IMR-90 (cell line): ENCODE results near the gene ENDOU. TPM values are rescaled to one million over a fixed set of nuclear protein-coding genes. Genes with fewer than 3 reads are reported as not detected.

Experiments used
- ATAC-seq: fragments of 200-7000 bp; cut with Tn5 transposase; 2 replicates; pipeline ENCODE4 v1.9.1; 2020; ENCODE audit warnings: low read depth, mild to moderate bottlenecking, moderate library complexity
- BruUV-seq: library from RNA; stranded (reverse); fragments of 400-500 nt; replicated peaks from 2 replicates; lab custom pipeline; 2021; lab: Mats Ljungman, UMichigan
- CTCF ChIA-PET: fragments of 300-600 bp; formaldehyde crosslinking; extraction: SDS; loops from one replicate; lab custom pipeline; 2021; ENCODE audit warnings: antibody characterized with exemption; lab: Yijun Ruan, JAX
- POLR2A ChIA-PET: fragments of 300-600 bp; sonication (Branson Sonifier 250); formaldehyde crosslinking; loops from one replicate; lab custom pipeline; 2022; ENCODE audit warnings: antibody characterized with exemption; ENCODE audit not compliant: unreplicated experiment; lab: Charles Lee
- DNase-seq: peaks from one replicate; pipeline ENCODE4 v3.0.0; 2013
- H2AFZ ChIP-seq: replicated peaks from 2 replicates; pipeline ENCODE3; 2013; ENCODE audit warnings: low read length, mild to moderate bottlenecking; ENCODE audit not compliant: poor library complexity
- H2AK5ac ChIP-seq: 2 replicates; pipeline ENCODE4 v1.6.1; 2013; ENCODE audit warnings: low read depth, low read length, inconsistent platforms
- H2AK9ac ChIP-seq: replicated peaks from 2 replicates; pipeline ENCODE3; 2013; ENCODE audit warnings: mild to moderate bottlenecking, low read depth, low read length, moderate library complexity; ENCODE audit not compliant: poor library complexity
- H2BK120ac ChIP-seq: 2 replicates; pipeline ENCODE4 v1.6.1; 2013; ENCODE audit warnings: low read depth, low read length, inconsistent platforms
- H2BK15ac ChIP-seq: 3 replicates; pipeline ENCODE4 v1.6.1; 2013; ENCODE audit warnings: low read depth, low read length, inconsistent platforms
- H2BK20ac ChIP-seq: 2 replicates; pipeline ENCODE4 v1.6.1; 2013; ENCODE audit warnings: low read depth, mild to moderate bottlenecking, inconsistent platforms, low read length, moderate library complexity
- H2BK5ac ChIP-seq: 2 replicates; pipeline ENCODE4 v1.6.1; 2013; ENCODE audit warnings: mild to moderate bottlenecking, low read depth, low read length, inconsistent platforms; ENCODE audit not compliant: poor library complexity, severe bottlenecking
- H3K14ac ChIP-seq: replicated peaks from 2 replicates; pipeline ENCODE4 v1.6.1; 2013; ENCODE audit warnings: low read depth, low read length, inconsistent platforms
- H3K18ac ChIP-seq: 2 replicates; pipeline ENCODE4 v1.6.1; 2013; ENCODE audit warnings: low read depth, low read length, control low read depth
- H3K23ac ChIP-seq: 2 replicates; pipeline ENCODE4 v1.6.1; 2013; ENCODE audit warnings: low read depth, low read length, inconsistent platforms
- H3K27ac ChIP-seq: 2 replicates; pipeline ENCODE4 v1.5.1; 2013; ENCODE audit warnings: mild to moderate bottlenecking, control low read depth, low read length; ENCODE audit not compliant: insufficient read depth
- H3K27me3 ChIP-seq: 2 replicates; pipeline ENCODE4 v1.6.1; 2013; ENCODE audit warnings: low read length; ENCODE audit not compliant: control insufficient read depth, insufficient read depth
- H3K36me3 ChIP-seq: 2 replicates; pipeline ENCODE4 v1.6.1; 2013; ENCODE audit warnings: low read length, mixed read lengths; ENCODE audit not compliant: control insufficient read depth, insufficient read depth
- H3K4ac ChIP-seq: 2 replicates; pipeline ENCODE4 v1.6.1; 2013; ENCODE audit warnings: low read depth, low read length, inconsistent platforms
- H3K4me1 ChIP-seq: 2 replicates; pipeline ENCODE4 v1.6.1; 2013; ENCODE audit warnings: low read length, mixed read lengths; ENCODE audit not compliant: control insufficient read depth, insufficient read depth
- H3K4me2 ChIP-seq: 2 replicates; pipeline ENCODE4 v1.6.1; 2013; ENCODE audit warnings: low read depth, mild to moderate bottlenecking, control low read depth, low read length, moderate library complexity
- H3K4me3 ChIP-seq: 2 replicates; pipeline ENCODE4 v1.5.1; 2013; ENCODE audit warnings: low read depth, mild to moderate bottlenecking, control low read depth, low read length, moderate library complexity; ENCODE audit not compliant: insufficient read depth
- H3K56ac ChIP-seq: 2 replicates; pipeline ENCODE4 v1.6.1; 2013; ENCODE audit warnings: low read length, inconsistent platforms; ENCODE audit not compliant: insufficient read depth; ENCODE audit errors: extremely low read depth
- H3K79me1 ChIP-seq, 2 experiments: 2 replicates each; pipeline ENCODE4 v1.6.1; 2013; ENCODE audit warnings: low read length in 2 of 2, inconsistent platforms in 1 of 2, low read depth in 1 of 2
- H3K9ac ChIP-seq: 2 replicates; pipeline ENCODE4 v1.6.1; 2013; ENCODE audit warnings: low read depth, low read length, control low read depth
- H3K9me1 ChIP-seq: 2 replicates; pipeline ENCODE4 v1.6.1; 2013; ENCODE audit warnings: low read length, inconsistent platforms; ENCODE audit not compliant: insufficient read depth
- H3K9me3 ChIP-seq: 2 replicates; pipeline ENCODE4 v1.6.1; 2013; ENCODE audit warnings: low read length; ENCODE audit not compliant: control insufficient read depth, insufficient read depth
- H4K20me1 ChIP-seq: 2 replicates; pipeline ENCODE4 v1.6.1; 2013; ENCODE audit warnings: low read length, inconsistent platforms; ENCODE audit not compliant: insufficient read depth
- H4K5ac ChIP-seq: 2 replicates; pipeline ENCODE4 v1.6.1; 2013; ENCODE audit warnings: mild to moderate bottlenecking, low read depth, low read length, control low read depth
- H4K8ac ChIP-seq, 2 experiments: 2 replicates each; pipeline ENCODE4 v1.6.1; 2013; ENCODE audit warnings: low read depth in 2 of 2, low read length in 2 of 2, control low read depth in 1 of 2, inconsistent platforms in 1 of 2
- H4K91ac ChIP-seq: 2 replicates; pipeline ENCODE4 v1.6.1; 2013; ENCODE audit warnings: low read depth, low read length, inconsistent platforms; ENCODE audit not compliant: insufficient read depth
- BHLHE40 ChIP-seq: fragments of 150-350 bp; IDR thresholded peaks from 2 replicates; pipeline ENCODE4 v1.6.1; 2016; ENCODE audit warnings: mild to moderate bottlenecking, low read depth, low read length
- CEBPB ChIP-seq: IDR thresholded peaks from 2 replicates; pipeline ENCODE4 v1.6.1; 2012; ENCODE audit warnings: low read depth, low read length, improper control_type of control experiment
- CHD1 ChIP-seq: IDR thresholded peaks from 2 replicates; pipeline ENCODE4 v1.6.1; 2012; ENCODE audit warnings: low read depth, low read length, improper control_type of control experiment
- CTCF ChIP-seq: conservative IDR thresholded peaks from 2 replicates; pipeline ENCODE4 v1.5.1; 2012; ENCODE audit warnings: mild to moderate bottlenecking, low read depth, low read length, improper control_type of control experiment
- FOS ChIP-seq: fragments of 150-350 bp; IDR thresholded peaks from 2 replicates; pipeline ENCODE4 v1.6.1; 2016; ENCODE audit warnings: low read depth, low read length
- MAFK ChIP-seq: IDR thresholded peaks from 2 replicates; pipeline ENCODE4 v1.6.1; 2012; ENCODE audit warnings: low read depth, low read length, improper control_type of control experiment
- MAZ ChIP-seq: IDR thresholded peaks from 2 replicates; pipeline ENCODE4 v1.6.1; 2012; ENCODE audit warnings: low read depth, mild to moderate bottlenecking, low read length, improper control_type of control experiment, moderate library complexity, borderline replicate concordance
- MXI1 ChIP-seq: IDR thresholded peaks from 2 replicates; pipeline ENCODE4 v1.6.1; 2012; ENCODE audit warnings: low read depth, mild to moderate bottlenecking, low read length, moderate library complexity, borderline replicate concordance
- POLR2A ChIP-seq: IDR thresholded peaks from 2 replicates; pipeline ENCODE4 v1.6.1; 2012; ENCODE audit warnings: mild to moderate bottlenecking, low read depth, low read length
- RAD21 ChIP-seq: IDR thresholded peaks from 2 replicates; pipeline ENCODE4 v1.6.1; 2012; ENCODE audit warnings: low read length, improper control_type of control experiment
- RCOR1 ChIP-seq: IDR thresholded peaks from 2 replicates; pipeline ENCODE4 v1.6.1; 2012; ENCODE audit warnings: mild to moderate bottlenecking, low read length, improper control_type of control experiment; ENCODE audit not compliant: insufficient replicate concordance
- RFX5 ChIP-seq: IDR thresholded peaks from 2 replicates; pipeline ENCODE4 v1.8.0; 2012; ENCODE audit warnings: low read depth, mild to moderate bottlenecking, low read length, moderate library complexity
- SMC3 ChIP-seq: fragments of 150-350 bp; IDR thresholded peaks from 2 replicates; pipeline ENCODE4 v1.6.1; 2016; ENCODE audit warnings: low read depth, mild to moderate bottlenecking, antibody characterized with exemption, low read length, moderate library complexity
- WGBS, 2 experiments: methylation state at CpG; one replicate each; pipeline versions ENCODE4 v1.1.5 to v1.1.7; 2013; ENCODE audit warnings: missing lambda C conversion rate in 2 of 2; ENCODE audit not compliant: insufficient read length in 1 of 2; ENCODE audit errors: extremely low coverage in 2 of 2; 5-methylcytosine and 5-hydroxymethylcytosine counted together
- dilution Hi-C: fragments of 300-500 bp; cut with HindIII; formaldehyde crosslinking; loops from one replicate; pipeline ENCODE4 v1.14.3; 2018; ENCODE audit warnings: low sequenced_read_pairs; ENCODE audit not compliant: unreplicated experiment
- in situ Hi-C: fragments of 300-500 bp; cut with MboI; formaldehyde crosslinking; loops from 3 replicates; pipeline ENCODE4 v1.14.3; 2019; ENCODE audit warnings: low sequenced_read_pairs, inconsistent platforms, mixed read lengths
- intact Hi-C: fragments of 100-400 bp; cut with micrococcal nuclease; formaldehyde crosslinking; loops from 2 replicates; pipeline ENCODE4 v1.10.0; 2022
- polyA plus RNA-seq, 3 experiments: library from polyadenylated mRNA; depleted of rRNA; stranded (reverse); fragments of >200 nt; gene quantifications; 2 replicates each; pipeline ENCODE4 v1.2.3, GENCODE V29; 2012; ENCODE audit warnings: low replicate concordance in 1 of 3
- total RNA-seq: library from RNA; depleted of rRNA; stranded (reverse); fragments of >200 nt; gene quantifications from 2 replicates; pipeline ENCODE4 v1.2.3, GENCODE V29; 2012
- TF ChIP-seq, protein P1 (sequence below): fragments of 150-350 bp; IDR thresholded peaks from 2 replicates; pipeline ENCODE4 v1.6.1; 2017; ENCODE audit warnings: mild to moderate bottlenecking, antibody characterized with exemption, low read length, low read depth

The ENDOU gene
- total and polyA plus RNA-seq, 2 of the 4 experiments (the other 2 are of a cell fraction), result under 0.01 to 0.09 TPM

GRCh38 chr12:47742253-47742825 lies 17.0 kb upstream of the ENDOU start:
- no peak overlapping the region for H3K9ac ChIP-seq
- no peak overlapping the region for H3K4me2 ChIP-seq
- no peak overlapping the region; the same call in 1 of the 2 replicates for H2AK5ac ChIP-seq
- H3K27ac ChIP-seq, result no peak overlapping the region
- no peaks in the 10 kb centered on the region for H3K9me3 ChIP-seq
- H3K23ac ChIP-seq, result no peak overlapping the region
- DNase-seq (no peak), ATAC-seq (peak; percentile 36; the same call in 1 of the 2 replicates)
- H4K20me1 ChIP-seq, result no peaks in the 10 kb centered on the region
- H3K18ac ChIP-seq, result no peak overlapping the region
- ChIA-PET CTCF (interaction anchor here (0.7 to 2.4 kb wide), 11 partner anchors 10 to 99 kb away, joined by 3 to 19 read pairs (median 9); partner anchors contain the start of genes ENDOU and RAPGEF3), POLR2A (no interaction called here)
- TF ChIP-seq, protein P1, sequence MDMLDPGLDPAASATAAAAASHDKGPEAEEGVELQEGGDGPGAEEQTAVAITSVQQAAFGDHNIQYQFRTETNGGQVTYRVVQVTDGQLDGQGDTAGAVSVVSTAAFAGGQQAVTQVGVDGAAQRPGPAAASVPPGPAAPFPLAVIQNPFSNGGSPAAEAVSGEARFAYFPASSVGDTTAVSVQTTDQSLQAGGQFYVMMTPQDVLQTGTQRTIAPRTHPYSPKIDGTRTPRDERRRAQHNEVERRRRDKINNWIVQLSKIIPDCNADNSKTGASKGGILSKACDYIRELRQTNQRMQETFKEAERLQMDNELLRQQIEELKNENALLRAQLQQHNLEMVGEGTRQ, result no peak
- TF ChIP-seq POLR2A, result no peak
- TF ChIP-seq RCOR1, result no peak
- no peak for TF ChIP-seq MAZ
- peak; percentile 84 for TF ChIP-seq SMC3
- no peak for TF ChIP-seq MAFK
- no peak for TF ChIP-seq CEBPB
- no peak for TF ChIP-seq BHLHE40
- TF ChIP-seq CTCF, result peak; percentile 87
- no peak for TF ChIP-seq MXI1
- TF ChIP-seq CHD1, result no peak
- TF ChIP-seq RAD21, result peak; percentile 84
- TF ChIP-seq RFX5, result no peak
- no peak for TF ChIP-seq FOS
- 0 out of 2 replicates have a peak, but pooled peaks cover 4% of the 10 kb centered on the region for H3K9me1 ChIP-seq
- no peak overlapping the region for H4K8ac ChIP-seq
- H3K4me1 ChIP-seq, result peaks cover 6% of the 10 kb centered on the region
- dilution Hi-C loops (no loop called here), in situ Hi-C loops (loop anchor here (10.0 kb wide), 1 partner anchor 92 kb away; no protein-coding TSS in a partner anchor), intact Hi-C loops (loop anchor here (1.0 kb wide), 2 partner anchors 37 to 96 kb away; no protein-coding TSS in a partner anchor)
- H2BK120ac ChIP-seq, result no peak overlapping the region
- no peak overlapping the region for H2BK15ac ChIP-seq
- BruUV-seq, result no TSS peak
- H3K56ac ChIP-seq, result no peak overlapping the region
- no peaks in the 10 kb centered on the region for H3K79me1 ChIP-seq
- no CpG with 5 or more reads among the region's 7 CpGs for WGBS, 2 experiments
- peak overlapping the region; percentile 12 for H2AFZ ChIP-seq
- H3K27me3 ChIP-seq, result peaks cover 28% of the 10 kb centered on the region
- no peak overlapping the region for H3K4me3 ChIP-seq
- H4K91ac ChIP-seq, result no peak overlapping the region
- H3K4ac ChIP-seq, result no peak overlapping the region
- no peak overlapping the region for H2BK5ac ChIP-seq
- no peaks in the 10 kb centered on the region for H3K36me3 ChIP-seq
- no peak overlapping the region for H3K14ac ChIP-seq
- H2AK9ac ChIP-seq, result no peak overlapping the region
- no peak overlapping the region for H4K5ac ChIP-seq
- H2BK20ac ChIP-seq, result no peak overlapping the region
